Measurements from ENCODE around the gene CD9. TPM values are rescaled to one million over a fixed set of nuclear protein-coding genes. Genes with fewer than 3 reads are reported as not detected.

Gene CD9
- total and polyA plus RNA-seq, 4 donors = 240 to 425 (median 379) TPM

- H3K4me3 ChIP-seq = no peak overlapping the region
- H3K9ac ChIP-seq (ENCODE audit: insufficient read depth in 1 of 2, low read length in 2 of 2) = no peak overlapping the region
- 84 to 91% methylated on average over 15 of the region's 15 CpGs for WGBS, 2 donors
- H3K27me3 ChIP-seq (ENCODE audit: control insufficient read depth in 3 of 3, insufficient read depth in 3 of 3, low read length in 2 of 3) = no peaks in the 10 kb centered on the region
- peak overlapping the region; percentile 43 to 70 for H3K27ac ChIP-seq (ENCODE audit: low read depth in 1 of 2, low read length in 1 of 2)
- no peak for TF ChIP-seq CTCF (IDR thresholded peaks at IDR 0.05; ENCODE audit: control extremely low read depth, extremely low read depth)
- DNase-seq (no peak), ATAC-seq (ENCODE audit: insufficient read depth, low FRiP score) (no peak)
- H3K36me3 ChIP-seq (ENCODE audit: control insufficient read depth in 4 of 4, insufficient read depth in 4 of 4, low read length in 4 of 4) = no peaks in the 10 kb centered on the region
- H3K4me1 ChIP-seq (ENCODE audit: control insufficient read depth in 5 of 5, insufficient read depth in 5 of 5, low read length in 5 of 5) = peaks cover 0 to 9% (median 0%) of the 10 kb centered on the region in 5 donors
- H3K9me3 ChIP-seq (ENCODE audit: control insufficient read depth in 4 of 4, insufficient read depth in 3 of 4, low read length in 3 of 4) = no peaks in the 10 kb centered on the region
These were observed 28.1 kb upstream of the CD9 start for GRCh38 chr12:6172086-6172485.

GRCh38 chr12:6172862-6173261 lies 27.3 kb upstream of the CD9 start:
- DNase-seq (no peak), ATAC-seq (ENCODE audit: insufficient read depth, low FRiP score) (no peak)
- no peaks in the 10 kb centered on the region for H3K27me3 ChIP-seq (ENCODE audit: control insufficient read depth in 3 of 3, insufficient read depth in 3 of 3, low read length in 2 of 3)
- no peaks in the 10 kb centered on the region for H3K9me3 ChIP-seq (ENCODE audit: control insufficient read depth in 4 of 4, insufficient read depth in 3 of 4, low read length in 3 of 4)
- H3K9ac ChIP-seq (ENCODE audit: insufficient read depth in 1 of 2, low read length in 2 of 2) = no peak overlapping the region
- H3K4me3 ChIP-seq = no peak overlapping the region
- no peaks in the 10 kb centered on the region for H3K36me3 ChIP-seq (ENCODE audit: control insufficient read depth in 4 of 4, insufficient read depth in 4 of 4, low read length in 4 of 4)
- H3K27ac ChIP-seq (ENCODE audit: low read depth in 1 of 2, low read length in 1 of 2) = peak overlapping the region in 1 of 2 donors; percentile 70
- TF ChIP-seq CTCF (IDR thresholded peaks at IDR 0.05; ENCODE audit: control extremely low read depth, extremely low read depth) = no peak
- 73 to 81% methylated on average over 4 of the region's 4 CpGs for WGBS, 2 donors
- peaks cover 0 to 8% (median 0%) of the 10 kb centered on the region in 5 donors for H3K4me1 ChIP-seq (ENCODE audit: control insufficient read depth in 5 of 5, insufficient read depth in 5 of 5, low read length in 5 of 5)

- WGBS, 2 donors = 91 to 93% methylated on average over 10 of the region's 10 CpGs
- Histone ChIP-seq H3K27me3 (ENCODE audit: control insufficient read depth in 3 of 3, insufficient read depth in 3 of 3, low read length in 2 of 3) (no peaks in the 10 kb centered on the region), H3K9me3 (ENCODE audit: control insufficient read depth in 4 of 4, insufficient read depth in 3 of 4, low read length in 3 of 4) (no peaks in the 10 kb centered on the region), H3K9ac (ENCODE audit: insufficient read depth in 1 of 2, low read length in 2 of 2) (no peak overlapping the region), H3K36me3 (ENCODE audit: control insufficient read depth in 4 of 4, insufficient read depth in 4 of 4, low read length in 4 of 4) (no peaks in the 10 kb centered on the region), H3K4me1 (ENCODE audit: control insufficient read depth in 5 of 5, insufficient read depth in 5 of 5, low read length in 5 of 5) (peaks cover 0 to 30% (median 23%) of the 10 kb centered on the region in 5 donors), H3K4me3 (no peak overlapping the region), H3K27ac (ENCODE audit: low read depth in 1 of 2, low read length in 1 of 2) (peak overlapping the region in 1 of 2 donors; percentile 9)
- no peak for TF ChIP-seq CTCF (IDR thresholded peaks at IDR 0.05; ENCODE audit: control extremely low read depth, extremely low read depth)
- ATAC-seq (ENCODE audit: insufficient read depth, low FRiP score) = no peak
- DNase-seq = no peak
These were observed 22.4 kb upstream of the CD9 start for GRCh38 chr12:6177642-6178358.

Data from lung (tissue), 12 donors.